ENCODE data around the gene TRPC6.
A peak's percentile ranks its signal among the peaks of the same experiment; 100 is the strongest.

The TRPC6 gene

DNA sequence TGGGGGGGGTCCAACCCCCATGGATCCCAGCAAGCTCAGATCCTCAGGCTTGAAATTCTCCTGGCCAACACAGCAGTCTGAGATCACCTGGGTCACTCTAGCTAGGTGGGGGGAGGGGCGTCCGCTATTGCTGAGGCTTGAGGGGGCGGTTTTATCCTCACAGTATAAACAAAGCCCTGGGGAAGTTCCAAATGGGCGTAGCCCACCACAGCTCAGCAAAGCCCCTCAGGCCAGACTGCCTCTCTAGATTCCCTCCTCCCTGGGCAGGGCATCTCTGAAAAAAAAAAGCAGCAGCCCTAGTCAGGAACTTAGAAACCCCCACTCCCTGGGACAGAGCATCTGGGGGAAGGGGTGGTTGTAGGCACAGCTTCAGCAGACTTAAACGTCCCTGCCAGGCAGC is 16.7 kb downstream of the TRPC6 start:
- Mint-ChIP-seq H3K27ac (no peak overlapping the region), H3K4me3 (no peak overlapping the region), H3K9me3 (peaks cover 0 to 10% of the 10 kb centered on the region in 2 donors), H3K36me3 (no peaks in the 10 kb centered on the region), H3K27me3 (no peaks in the 10 kb centered on the region), H3K4me1 (no peaks in the 10 kb centered on the region)
- no peak for ATAC-seq (replicated peaks)
- DNase-seq, result no peak

DNA sequence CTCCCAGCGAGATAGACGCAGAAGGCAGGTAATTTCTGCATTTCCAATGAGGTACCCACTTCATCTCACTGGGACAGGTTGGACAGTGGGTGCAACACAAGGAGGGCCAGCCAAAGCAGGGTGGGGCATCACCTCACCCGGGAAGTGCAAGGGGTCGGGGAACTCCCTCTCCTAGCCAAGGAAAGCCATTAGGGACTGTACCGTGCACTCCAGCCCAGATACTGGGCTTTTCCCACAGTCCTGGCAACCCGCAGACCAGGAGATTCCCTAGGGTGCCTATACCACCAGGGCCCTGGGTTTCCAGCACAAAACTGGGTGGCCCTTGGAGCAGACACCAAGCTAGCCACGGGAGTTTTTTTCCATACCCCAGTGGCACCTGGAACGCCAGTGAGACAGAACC is 17.2 kb downstream of the TRPC6 start:
- Mint-ChIP-seq H3K4me1 (no peaks in the 10 kb centered on the region), H3K27me3 (no peaks in the 10 kb centered on the region), H3K4me3 (no peak overlapping the region), H3K27ac (no peak overlapping the region), H3K36me3 (no peaks in the 10 kb centered on the region), H3K9me3 (peaks cover 0 to 8% of the 10 kb centered on the region in 2 donors)
- no peak for ATAC-seq (replicated peaks)
- no peak for DNase-seq

GRCh38 chr11:101563166-101563565 is 20.6 kb downstream of the TRPC6 start:
- H3K9me3 Mint-ChIP-seq, result no peaks in the 10 kb centered on the region
- no peaks in the 10 kb centered on the region for H3K36me3 Mint-ChIP-seq
- H3K27ac Mint-ChIP-seq, result no peak overlapping the region
- DNase-seq (no peak), ATAC-seq (replicated peaks) (no peak)
- H3K27me3 Mint-ChIP-seq, result no peaks in the 10 kb centered on the region
- H3K4me1 Mint-ChIP-seq, result no peaks in the 10 kb centered on the region
- no peak overlapping the region for H3K4me3 Mint-ChIP-seq

DNA sequence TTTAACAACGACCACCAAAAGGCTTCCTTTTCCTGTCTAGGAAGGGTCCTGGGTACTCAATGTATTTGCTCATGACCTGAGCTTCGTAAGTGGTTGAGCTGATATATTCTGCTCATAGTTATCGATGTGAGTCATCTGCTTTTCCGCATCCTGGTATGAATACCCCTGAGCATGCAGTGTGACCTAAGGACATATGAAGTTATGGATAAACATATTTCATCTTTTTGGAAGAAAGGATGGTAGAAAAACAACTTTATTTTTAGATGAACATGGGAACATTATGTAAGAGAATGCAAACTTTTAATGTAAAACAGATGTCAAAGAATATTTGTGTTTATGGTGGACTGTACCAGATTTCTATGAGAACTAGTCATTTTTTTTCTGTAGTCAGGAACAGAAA is 28.4 kb downstream of the TRPC6 start:
- H3K27me3 Mint-ChIP-seq, result no peaks in the 10 kb centered on the region
- no peaks in the 10 kb centered on the region for H3K36me3 Mint-ChIP-seq
- ATAC-seq (replicated peaks), result no peak
- H3K4me3 Mint-ChIP-seq, result no peak overlapping the region
- no peak for DNase-seq
- H3K9me3 Mint-ChIP-seq, result peaks cover 0 to 5% of the 10 kb centered on the region in 2 donors
- H3K4me1 Mint-ChIP-seq, result peaks cover 10 to 14% of the 10 kb centered on the region in 2 donors
- H3K27ac Mint-ChIP-seq, result no peak overlapping the region

DNA sequence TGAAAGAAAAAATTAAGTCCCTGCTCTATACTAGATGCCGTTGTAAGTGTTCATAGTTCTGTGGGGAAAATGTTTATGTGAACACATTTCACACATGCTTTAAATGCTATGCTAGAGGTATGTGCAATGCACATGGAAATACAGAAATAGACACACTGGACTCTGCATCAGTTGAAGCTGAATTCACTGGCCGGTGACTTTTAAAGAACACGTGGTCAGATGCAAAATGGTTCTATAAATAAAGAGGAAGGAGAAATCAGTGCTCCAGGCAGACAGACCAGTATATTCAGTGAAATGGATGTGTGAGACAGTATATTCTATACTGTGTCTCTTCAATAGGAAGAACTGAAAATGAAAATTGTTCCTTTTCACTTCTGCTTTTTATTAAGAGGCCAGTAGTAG is 29.9 kb downstream of the TRPC6 start:
- no peaks in the 10 kb centered on the region for H3K27me3 Mint-ChIP-seq
- no peak for DNase-seq
- no peaks in the 10 kb centered on the region for H3K36me3 Mint-ChIP-seq
- ATAC-seq (replicated peaks), result peak; percentile 91 to 99
- H3K9me3 Mint-ChIP-seq, result peaks cover 0 to 5% of the 10 kb centered on the region in 2 donors
- peaks cover 10 to 14% of the 10 kb centered on the region in 2 donors for H3K4me1 Mint-ChIP-seq
- H3K27ac Mint-ChIP-seq, result no peak overlapping the region
- H3K4me3 Mint-ChIP-seq, result no peak overlapping the region

- DNase-seq, result no peak
- ATAC-seq (replicated peaks), result no peak
- no peak overlapping the region for H3K27ac Mint-ChIP-seq
- no peak overlapping the region for H3K4me3 Mint-ChIP-seq
- no peaks in the 10 kb centered on the region for H3K27me3 Mint-ChIP-seq
- no peaks in the 10 kb centered on the region for H3K36me3 Mint-ChIP-seq
- H3K4me1 Mint-ChIP-seq, result peaks cover 10 to 14% of the 10 kb centered on the region in 2 donors
- H3K9me3 Mint-ChIP-seq, result peaks cover 0 to 5% of the 10 kb centered on the region in 2 donors
Measured at GRCh38 chr11:101552888-101553287, 30.9 kb downstream of the TRPC6 start.

DNA sequence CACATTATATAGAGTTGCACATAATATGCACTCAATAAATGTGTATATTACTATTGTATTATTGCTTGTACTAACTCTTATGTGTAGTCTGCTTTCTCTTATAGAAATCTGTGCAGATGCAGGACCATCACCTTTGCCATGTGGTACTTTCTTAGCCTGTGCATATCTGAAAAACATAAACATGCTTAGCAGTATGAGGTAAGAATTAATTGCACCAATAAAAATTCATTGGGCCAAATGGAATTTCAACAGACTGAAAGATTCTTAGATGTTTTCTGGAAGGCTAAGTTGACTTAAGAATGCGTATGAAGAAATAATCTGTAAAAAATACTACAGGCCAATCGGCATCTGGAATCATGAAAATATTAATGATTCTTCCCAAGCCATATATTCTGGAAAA is 55.3 kb downstream of the TRPC6 start:
- no peak overlapping the region for H3K27ac Mint-ChIP-seq
- no peaks in the 10 kb centered on the region for H3K27me3 Mint-ChIP-seq
- peaks cover 0 to 4% of the 10 kb centered on the region in 2 donors for H3K4me1 Mint-ChIP-seq
- DNase-seq (no peak), ATAC-seq (replicated peaks) (no peak)
- no peaks in the 10 kb centered on the region for H3K36me3 Mint-ChIP-seq
- no peak overlapping the region for H3K4me3 Mint-ChIP-seq
- H3K9me3 Mint-ChIP-seq, result no peaks in the 10 kb centered on the region

- no peaks in the 10 kb centered on the region for H3K27me3 Mint-ChIP-seq
- H3K4me1 Mint-ChIP-seq, result peaks cover 0 to 4% of the 10 kb centered on the region in 2 donors
- ATAC-seq (replicated peaks) (no peak), DNase-seq (no peak)
- H3K4me3 Mint-ChIP-seq, result no peak overlapping the region
- H3K9me3 Mint-ChIP-seq, result peaks cover 8 to 9% of the 10 kb centered on the region in 2 donors
- H3K27ac Mint-ChIP-seq, result no peak overlapping the region
- H3K36me3 Mint-ChIP-seq, result no peaks in the 10 kb centered on the region
Measured at GRCh38 chr11:101523634-101524260, 60.1 kb downstream of the TRPC6 start.

- DNase-seq (no peak), ATAC-seq (replicated peaks) (no peak)
- Mint-ChIP-seq H3K27me3 (no peaks in the 10 kb centered on the region), H3K4me3 (no peak overlapping the region), H3K4me1 (peaks cover 0 to 4% of the 10 kb centered on the region in 2 donors), H3K9me3 (peaks cover 8 to 9% of the 10 kb centered on the region in 2 donors), H3K36me3 (no peaks in the 10 kb centered on the region), H3K27ac (no peak overlapping the region)
Measured at GRCh38 chr11:101523193-101523592, 60.6 kb downstream of the TRPC6 start.

DNA sequence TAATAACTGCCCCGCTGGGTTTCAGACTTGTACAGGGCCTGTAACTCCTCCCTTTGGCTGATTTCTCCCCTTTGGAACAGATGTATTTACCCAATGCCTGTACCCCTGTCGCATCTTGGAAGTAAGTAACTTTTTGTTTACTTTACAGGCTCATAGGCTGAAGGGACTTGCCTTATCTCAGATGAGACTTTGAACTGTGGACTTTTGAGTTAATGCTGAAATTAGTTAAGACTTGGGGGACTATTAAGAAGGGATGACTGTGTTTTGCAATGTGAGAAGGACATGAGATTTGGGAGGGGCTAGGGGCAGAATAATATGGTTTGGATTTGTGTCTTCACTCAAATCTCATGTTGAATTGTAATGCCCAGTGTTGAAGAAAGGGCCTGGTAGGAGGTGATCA is 62.0 kb downstream of the TRPC6 start:
- no peak overlapping the region for H3K27ac Mint-ChIP-seq
- H3K9me3 Mint-ChIP-seq, result peaks cover 8 to 9% of the 10 kb centered on the region in 2 donors

DNA sequence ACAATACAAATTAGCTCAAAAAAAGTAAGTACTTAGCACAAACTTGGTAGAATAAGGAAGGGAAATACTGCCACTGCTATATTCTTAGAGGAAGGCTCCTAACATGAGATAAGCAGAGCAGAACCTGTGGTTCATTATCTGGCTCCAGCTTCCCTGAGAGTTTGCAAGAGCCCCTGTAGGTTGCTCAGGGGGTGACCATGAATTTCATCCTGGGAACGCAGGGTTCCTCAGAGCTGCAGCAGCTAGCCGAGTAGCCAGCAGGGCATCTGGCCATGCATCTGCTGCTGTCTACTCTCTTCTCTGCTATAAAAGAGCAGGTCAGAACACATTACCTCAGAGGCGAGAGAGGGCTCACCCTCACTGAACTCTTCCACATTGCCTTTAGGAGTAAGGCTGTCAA is 67.3 kb downstream of the TRPC6 start:
- H3K27ac Mint-ChIP-seq, result no peak overlapping the region
- no peaks in the 10 kb centered on the region for H3K36me3 Mint-ChIP-seq
- no peak overlapping the region for H3K4me3 Mint-ChIP-seq
- peaks cover 5 to 7% of the 10 kb centered on the region in 2 donors for H3K27me3 Mint-ChIP-seq
- peaks cover 6 to 9% of the 10 kb centered on the region in 2 donors for H3K9me3 Mint-ChIP-seq
- no peak for ATAC-seq (replicated peaks)
- no peaks in the 10 kb centered on the region for H3K4me1 Mint-ChIP-seq
- DNase-seq, result no peak

More for the DNA sequence above, 62.0 kb downstream of the TRPC6 start:
- ATAC-seq (replicated peaks) (no peak), DNase-seq (no peak)
- H3K4me1 Mint-ChIP-seq, result peaks cover 0 to 4% of the 10 kb centered on the region in 2 donors
- H3K27me3 Mint-ChIP-seq, result no peaks in the 10 kb centered on the region
- H3K36me3 Mint-ChIP-seq, result no peaks in the 10 kb centered on the region
- H3K4me3 Mint-ChIP-seq, result no peak overlapping the region

GRCh38 chr11:101511065-101511464 is 72.7 kb downstream of the TRPC6 start:
- Mint-ChIP-seq H3K9me3 (peaks cover 4 to 14% of the 10 kb centered on the region in 2 donors), H3K27ac (no peak overlapping the region), H3K36me3 (no peaks in the 10 kb centered on the region), H3K27me3 (peaks cover 5 to 7% of the 10 kb centered on the region in 2 donors), H3K4me3 (no peak overlapping the region), H3K4me1 (peaks cover 1 to 6% of the 10 kb centered on the region in 2 donors)
- ATAC-seq (replicated peaks) (no peak), DNase-seq (no peak)

GRCh38 chr11:101510591-101510990 is 73.2 kb downstream of the TRPC6 start:
- H3K36me3 Mint-ChIP-seq, result no peaks in the 10 kb centered on the region
- H3K27me3 Mint-ChIP-seq, result peaks cover 5 to 7% of the 10 kb centered on the region in 2 donors
- peaks cover 1 to 6% of the 10 kb centered on the region in 2 donors for H3K4me1 Mint-ChIP-seq
- ATAC-seq (replicated peaks), result no peak
- DNase-seq, result no peak
- H3K4me3 Mint-ChIP-seq, result no peak overlapping the region
- H3K9me3 Mint-ChIP-seq, result peaks cover 4 to 14% of the 10 kb centered on the region in 2 donors
- H3K27ac Mint-ChIP-seq, result no peak overlapping the region

- H3K27ac Mint-ChIP-seq, result no peak overlapping the region
- peaks cover 4 to 14% of the 10 kb centered on the region in 2 donors for H3K9me3 Mint-ChIP-seq
- peaks cover 1 to 6% of the 10 kb centered on the region in 2 donors for H3K4me1 Mint-ChIP-seq
- no peak overlapping the region for H3K4me3 Mint-ChIP-seq
- peaks cover 5 to 7% of the 10 kb centered on the region in 2 donors for H3K27me3 Mint-ChIP-seq
- no peaks in the 10 kb centered on the region for H3K36me3 Mint-ChIP-seq
- ATAC-seq (replicated peaks) (no peak), DNase-seq (no peak)
Measured at GRCh38 chr11:101509922-101510321, 73.9 kb downstream of the TRPC6 start.

GRCh38 chr11:101508370-101508769 is 75.4 kb downstream of the TRPC6 start:
- Mint-ChIP-seq H3K4me1 (peaks cover 1 to 6% of the 10 kb centered on the region in 2 donors), H3K36me3 (no peaks in the 10 kb centered on the region), H3K27me3 (no peaks in the 10 kb centered on the region), H3K27ac (no peak overlapping the region), H3K4me3 (no peak overlapping the region), H3K9me3 (peaks cover 4 to 14% of the 10 kb centered on the region in 2 donors)
- DNase-seq (no peak), ATAC-seq (replicated peaks) (peak; percentile 61 to 87)

All from stimulated activated naive B cell treated with anti-CD40 and anti-IgM and Interleukin-4, amounts not matched to agents 10 μg/mL and 1 μg/mL and 100 μg/mL, for 72 hours (primary cell).